K562 (cell line): Measurements from ENCODE around the gene ARHGAP31. TPM values are rescaled to one million over a fixed set of nuclear protein-coding genes. Genes with fewer than 3 reads are reported as not detected.

Source experiments
- ARID4B ChIP-seq: sonication (generic); formaldehyde crosslinking; IDR thresholded peaks from 2 replicates; pipeline ENCODE4 v1.8.0; 2022; ENCODE audit warnings: mild to moderate bottlenecking, missing genetic modification reagents
- ATF7 ChIP-seq: fragments of 450-650 bp; IDR thresholded peaks from 2 replicates; pipeline ENCODE4 v1.7.1; 2014; ENCODE audit warnings: mild to moderate bottlenecking, moderate library complexity
- CTBP1 ChIP-seq: fragments of 450-650 bp; IDR thresholded peaks from 2 replicates; pipeline ENCODE4 v1.6.1; 2016; ENCODE audit warnings: borderline replicate concordance
- CXXC5 ChIP-seq: fragments of 250-450 bp; sonication (Bioruptor Pico); IDR thresholded peaks from 2 replicates; pipeline ENCODE4 v1.8.0; 2022; ENCODE audit warnings: inconsistent platforms, mild to moderate bottlenecking, moderate library complexity
- ETV5 ChIP-seq: sonication (generic); formaldehyde crosslinking; IDR thresholded peaks from 2 replicates; pipeline ENCODE4 v1.4.0; 2020; ENCODE audit warnings: low read depth, mild to moderate bottlenecking, missing genetic modification reagents
- FOXP4 ChIP-seq: sonication (generic); formaldehyde crosslinking; IDR thresholded peaks from 2 replicates; pipeline ENCODE4 v1.8.0; 2022; ENCODE audit warnings: mild to moderate bottlenecking, missing genetic modification reagents, borderline replicate concordance
- IFI16 ChIP-seq: fragments of 250-450 bp; sonication (Bioruptor Pico); IDR thresholded peaks from 2 replicates; pipeline ENCODE4 v2.1.2; 2022; ENCODE audit warnings: mild to moderate bottlenecking, inconsistent platforms
- KAT2B ChIP-seq: IDR thresholded peaks from one replicate; pipeline ENCODE4 v1.6.1; 2012; ENCODE audit warnings: low read depth, mild to moderate bottlenecking, control low read depth, inconsistent platforms, low read length, moderate library complexity
- MEIS2 ChIP-seq: fragments of 450-650 bp; IDR thresholded peaks from 2 replicates; pipeline ENCODE4 v1.6.1; 2014; ENCODE audit warnings: mild to moderate bottlenecking; ENCODE audit not compliant: partially characterized antibody
- PCBP2 ChIP-seq: fragments of 200-400 bp; formaldehyde crosslinking; IDR thresholded peaks from 2 replicates; pipeline ENCODE4 v1.6.1; 2018; ENCODE audit warnings: low read length, low read depth, mild to moderate bottlenecking, moderate library complexity; ENCODE audit not compliant: poor library complexity, severe bottlenecking
- POLR2AphosphoS2 ChIP-seq: IDR thresholded peaks from 2 replicates; pipeline ENCODE4 v1.6.1; 2012; ENCODE audit warnings: low read length, improper control_type of control experiment
- PRDM10 ChIP-seq: fragments of 450-650 bp; IDR thresholded peaks from 2 replicates; pipeline ENCODE4 v1.6.1; 2018; ENCODE audit not compliant: partially characterized antibody
- RB1 ChIP-seq: fragments of 450-650 bp; IDR thresholded peaks from 2 replicates; pipeline ENCODE4 v1.6.1; 2017; ENCODE audit warnings: low read depth, mild to moderate bottlenecking
- TAF9B ChIP-seq: fragments of 450-650 bp; IDR thresholded peaks from 2 replicates; pipeline ENCODE4 v1.6.1; 2018; ENCODE audit warnings: mild to moderate bottlenecking; ENCODE audit not compliant: partially characterized antibody
- YBX1 ChIP-seq: fragments of 450-650 bp; IDR thresholded peaks from 2 replicates; pipeline ENCODE4 v1.7.1; 2016; ENCODE audit warnings: mild to moderate bottlenecking
- ZFPM2 ChIP-seq: fragments of 250-450 bp; sonication (Bioruptor Pico); IDR thresholded peaks from 2 replicates; pipeline ENCODE4 v1.5.1; 2022; ENCODE audit warnings: mild to moderate bottlenecking
- polyA plus RNA-seq, 8 experiments: library from polyadenylated mRNA; depleted of rRNA in 4 of 8; stranded (reverse) in 5 of 8; unstranded in 3 of 8; fragments of >200 nt; fragmentation: Nextera tagmentation in 2 of 8; fragmentation: Illumina TruSeq in 1 of 8; extraction: Ambion mirVana in 2 of 8; extraction: Trizol in 1 of 8; gene quantifications; 2 replicates each; pipeline versions ENCODE4 v1.2.1 to v1.2.3, GENCODE V29; 2011 to 2014; ENCODE audit warnings: inconsistent platforms in 1 of 8, missing spikeins in 1 of 8
- total RNA-seq, 7 experiments: library from RNA; depleted of rRNA in 6 of 7; stranded (reverse); fragments of >200 nt in 6 of 7; fragmentation: Illumina TruSeq in 2 of 7; extraction: Trizol in 2 of 7; gene quantifications; 2 replicates each; pipeline versions ENCODE4 v1.2.1 to v1.2.3, GENCODE V29; 2011 to 2021; ENCODE audit warnings: low replicate concordance in 1 of 7

Gene ARHGAP31
- total and polyA plus RNA-seq, 9 of the 15 experiments (the other 6 are each of a cell fraction or from before 2014, with no cell fraction given) = under 0.01 to 0.13 (median 0.06) TPM; not detected in 5

- TF ChIP-seq ARID4B (CRISPR knock-in tag) (peak; percentile 56; the same call in 1 of the 2 replicates), YBX1 (no peak), IFI16 (no peak), PRDM10 (no peak), KAT2B (peak; percentile 49), CTBP1 (peak; percentile 61), POLR2AphosphoS2 (peak; percentile 89; the same call in 1 of the 2 replicates), CXXC5 (CRISPR knock-in tag) (peak; percentile 80), PCBP2 (no peak), TAF9B (peak; percentile 85), FOXP4 (CRISPR knock-in tag) (0 out of 2 replicates have a peak, but pooled peaks have one; percentile 24), ETV5 (CRISPR knock-in tag) (peak; percentile 89), ATF7 (peak; percentile 98), MEIS2 (peak; percentile 47), RB1 (peak; percentile 63; the same call in 1 of the 2 replicates), ZFPM2 (no peak)
Measured at GRCh38 chr3:119463171-119464169, 169.3 kb downstream of the ARHGAP31 start, which contains the start of gene TMEM39A (continued).
